ENCODE results near the gene MC1R. TPM values are rescaled to one million over a fixed set of nuclear protein-coding genes. Genes with fewer than 3 reads are reported as not detected.
A peak's percentile ranks its signal among the peaks of the same experiment; 100 is the strongest.

MC1R gene
- polyA plus RNA-seq, 4 donors = 3.4 to 8.3 (median 4.7) TPM

- no peak overlapping the region for H3K27ac ChIP-seq (ENCODE audit: low read depth in 1 of 3, low read length in 2 of 3)
- peaks cover 0 to 66% (median 0%) of the 10 kb centered on the region in 3 donors for H3K36me3 ChIP-seq (ENCODE audit: control insufficient read depth in 3 of 3, insufficient read depth in 2 of 3, low read depth in 1 of 3, low read length in 3 of 3)
- FAIRE-seq (no peak), DNase-seq (no peak)
- 88 to 93% (median 89%) methylated on average over 15 of the region's 15 CpGs for WGBS, 3 donors
- H3K4me3 ChIP-seq (ENCODE audit: low read depth in 1 of 3, low read length in 3 of 3) = no peak overlapping the region
- no peaks in the 10 kb centered on the region for H3K4me1 ChIP-seq (ENCODE audit: control insufficient read depth in 3 of 3, insufficient read depth in 2 of 3, low read depth in 1 of 3, low read length in 2 of 3)
- H3K27me3 ChIP-seq (ENCODE audit: control insufficient read depth in 3 of 3, insufficient read depth in 3 of 3, low read length in 3 of 3) = no peaks in the 10 kb centered on the region
- no peaks in the 10 kb centered on the region for H3K9me3 ChIP-seq (ENCODE audit: control insufficient read depth in 2 of 2, insufficient read depth in 1 of 2, low read depth in 1 of 2, low read length in 1 of 2)
Observed at GRCh38 chr16:89955001-89955685, 36.5 kb downstream of the MC1R start.

DNA sequence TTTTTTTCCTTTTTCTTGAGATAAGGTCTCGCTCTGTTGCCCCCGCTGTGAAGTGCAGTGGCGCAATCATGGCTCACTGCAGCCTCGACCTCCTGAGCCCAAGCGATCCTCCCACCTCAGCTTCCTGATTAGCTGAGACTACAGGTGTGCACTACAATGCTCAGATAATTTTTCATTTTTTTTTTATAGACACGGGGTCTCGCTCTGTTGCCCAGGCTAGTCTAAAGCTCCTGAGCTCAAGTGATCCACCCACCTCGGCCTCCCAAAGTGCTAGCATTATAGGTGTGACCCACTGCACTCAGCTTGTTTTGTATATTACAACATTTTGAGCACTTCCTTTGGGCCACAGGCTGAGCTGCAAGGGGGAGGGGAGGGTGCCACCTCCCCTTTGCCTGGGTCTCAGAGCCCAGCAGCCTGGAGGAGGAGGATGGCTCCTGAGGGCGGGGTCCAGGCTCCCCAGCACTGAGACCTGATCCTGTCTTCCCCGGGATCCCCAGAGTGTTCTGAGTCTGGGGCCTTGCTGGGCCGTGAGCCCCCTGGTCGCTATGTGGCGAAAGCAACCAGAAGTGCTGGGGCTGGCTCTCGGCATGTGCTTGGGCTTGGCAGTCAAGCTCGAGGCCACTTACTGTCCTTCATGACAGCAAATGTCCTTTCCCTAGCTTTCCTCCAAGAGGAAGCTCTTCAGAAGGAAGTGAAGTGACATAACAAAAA, 38.0 kb downstream of the MC1R start:
- H3K9me3 ChIP-seq (ENCODE audit: control insufficient read depth in 2 of 2, insufficient read depth in 1 of 2, low read depth in 1 of 2, low read length in 1 of 2) = no peaks in the 10 kb centered on the region
- no peak overlapping the region for H3K27ac ChIP-seq (ENCODE audit: low read depth in 1 of 3, low read length in 2 of 3)
- no peaks in the 10 kb centered on the region for H3K4me1 ChIP-seq (ENCODE audit: control insufficient read depth in 3 of 3, insufficient read depth in 2 of 3, low read depth in 1 of 3, low read length in 2 of 3)
- no peak overlapping the region for H3K4me3 ChIP-seq (ENCODE audit: low read depth in 1 of 3, low read length in 3 of 3)
- 88 to 94% (median 91%) methylated on average over 15 of the region's 15 CpGs for WGBS, 3 donors
- no peaks in the 10 kb centered on the region for H3K27me3 ChIP-seq (ENCODE audit: control insufficient read depth in 3 of 3, insufficient read depth in 3 of 3, low read length in 3 of 3)
- FAIRE-seq (no peak), DNase-seq (no peak)
- peaks cover 0 to 81% (median 0%) of the 10 kb centered on the region in 3 donors for H3K36me3 ChIP-seq (ENCODE audit: control insufficient read depth in 3 of 3, insufficient read depth in 2 of 3, low read depth in 1 of 3, low read length in 3 of 3)

GRCh38 chr16:89957216-89957785, 38.6 kb downstream of the MC1R start:
- no peak overlapping the region for H3K4me3 ChIP-seq (ENCODE audit: low read depth in 1 of 3, low read length in 3 of 3)
- no peak for DNase-seq
- no peaks in the 10 kb centered on the region for H3K4me1 ChIP-seq (ENCODE audit: control insufficient read depth in 3 of 3, insufficient read depth in 2 of 3, low read depth in 1 of 3, low read length in 2 of 3)
- no peaks in the 10 kb centered on the region for H3K27me3 ChIP-seq (ENCODE audit: control insufficient read depth in 3 of 3, insufficient read depth in 3 of 3, low read length in 3 of 3)
- no peaks in the 10 kb centered on the region for H3K9me3 ChIP-seq (ENCODE audit: control insufficient read depth in 2 of 2, insufficient read depth in 1 of 2, low read depth in 1 of 2, low read length in 1 of 2)
- FAIRE-seq = no peak
- 91 to 95% (median 95%) methylated on average over 21 to 23 of the region's 23 CpGs for WGBS, 3 donors
- no peak overlapping the region for H3K27ac ChIP-seq (ENCODE audit: low read depth in 1 of 3, low read length in 2 of 3)
- H3K36me3 ChIP-seq (ENCODE audit: control insufficient read depth in 3 of 3, insufficient read depth in 2 of 3, low read depth in 1 of 3, low read length in 3 of 3) = peaks cover 0 to 86% (median 0%) of the 10 kb centered on the region in 3 donors

DNA sequence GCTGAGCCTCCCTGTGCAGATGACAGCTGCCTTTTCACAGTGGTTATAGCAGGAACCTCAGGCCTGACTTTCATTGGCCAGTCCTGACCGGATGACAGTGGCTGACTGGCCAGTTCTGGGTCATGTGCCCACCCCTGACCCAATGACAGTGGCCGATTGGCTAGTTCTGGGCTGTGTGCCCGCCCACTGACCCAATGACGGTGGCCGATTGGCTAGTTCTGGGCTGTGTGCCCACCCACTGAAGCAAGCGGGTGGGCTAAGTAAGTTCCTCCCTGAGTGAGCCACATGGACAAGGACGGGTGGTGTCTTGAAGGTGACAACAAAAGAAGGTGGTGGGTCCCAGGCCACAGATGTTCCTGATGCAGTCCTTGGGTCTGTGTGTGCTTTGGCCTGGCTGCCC, 39.4 kb downstream of the MC1R start:
- no peaks in the 10 kb centered on the region for H3K27me3 ChIP-seq (ENCODE audit: control insufficient read depth in 3 of 3, insufficient read depth in 3 of 3, low read length in 3 of 3)
- no peak for FAIRE-seq
- no peak overlapping the region for H3K4me3 ChIP-seq (ENCODE audit: low read depth in 1 of 3, low read length in 3 of 3)
- no peaks in the 10 kb centered on the region for H3K9me3 ChIP-seq (ENCODE audit: control insufficient read depth in 2 of 2, insufficient read depth in 1 of 2, low read depth in 1 of 2, low read length in 1 of 2)
- 92 to 98% (median 96%) methylated on average over 7 of the region's 7 CpGs for WGBS, 3 donors
- H3K4me1 ChIP-seq (ENCODE audit: control insufficient read depth in 3 of 3, insufficient read depth in 2 of 3, low read depth in 1 of 3, low read length in 2 of 3) = no peaks in the 10 kb centered on the region
- H3K27ac ChIP-seq (ENCODE audit: low read depth in 1 of 3, low read length in 2 of 3) = no peak overlapping the region
- H3K36me3 ChIP-seq (ENCODE audit: control insufficient read depth in 3 of 3, insufficient read depth in 2 of 3, low read depth in 1 of 3, low read length in 3 of 3) = peaks cover 0 to 87% (median 0%) of the 10 kb centered on the region in 3 donors
- no peak for DNase-seq

DNA sequence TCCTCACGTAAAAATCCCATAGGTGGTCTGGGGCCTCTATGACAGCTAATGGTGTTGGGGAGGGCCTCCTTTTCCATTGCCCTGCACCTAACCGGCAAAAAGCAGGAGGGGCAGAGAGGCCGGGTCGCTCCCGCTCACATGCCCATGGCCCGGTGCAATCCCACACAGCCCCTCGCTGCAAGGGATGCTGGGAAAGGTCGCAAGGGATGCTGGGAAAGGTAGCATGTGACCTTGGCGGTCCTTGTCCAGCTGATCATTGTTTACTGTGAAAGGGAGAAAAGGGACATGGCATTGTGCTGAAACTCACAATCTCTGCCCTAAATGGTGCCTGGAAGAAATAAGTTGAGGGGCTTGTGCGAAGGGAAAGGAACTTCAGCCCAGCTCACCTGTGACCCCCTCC, 39.9 kb downstream of the MC1R start:
- Histone ChIP-seq H3K27ac (ENCODE audit: low read depth in 1 of 3, low read length in 2 of 3) (no peak overlapping the region), H3K4me1 (ENCODE audit: control insufficient read depth in 3 of 3, insufficient read depth in 2 of 3, low read depth in 1 of 3, low read length in 2 of 3) (no peaks in the 10 kb centered on the region), H3K4me3 (ENCODE audit: low read depth in 1 of 3, low read length in 3 of 3) (no peak overlapping the region), H3K36me3 (ENCODE audit: control insufficient read depth in 3 of 3, insufficient read depth in 2 of 3, low read depth in 1 of 3, low read length in 3 of 3) (peaks cover 0 to 87% (median 0%) of the 10 kb centered on the region in 3 donors), H3K27me3 (ENCODE audit: control insufficient read depth in 3 of 3, insufficient read depth in 3 of 3, low read length in 3 of 3) (no peaks in the 10 kb centered on the region), H3K9me3 (ENCODE audit: control insufficient read depth in 2 of 2, insufficient read depth in 1 of 2, low read depth in 1 of 2, low read length in 1 of 2) (no peaks in the 10 kb centered on the region)
- 96 to 98% (median 98%) methylated on average over 10 of the region's 10 CpGs for WGBS, 3 donors
- DNase-seq (no peak), FAIRE-seq (no peak)

DNA sequence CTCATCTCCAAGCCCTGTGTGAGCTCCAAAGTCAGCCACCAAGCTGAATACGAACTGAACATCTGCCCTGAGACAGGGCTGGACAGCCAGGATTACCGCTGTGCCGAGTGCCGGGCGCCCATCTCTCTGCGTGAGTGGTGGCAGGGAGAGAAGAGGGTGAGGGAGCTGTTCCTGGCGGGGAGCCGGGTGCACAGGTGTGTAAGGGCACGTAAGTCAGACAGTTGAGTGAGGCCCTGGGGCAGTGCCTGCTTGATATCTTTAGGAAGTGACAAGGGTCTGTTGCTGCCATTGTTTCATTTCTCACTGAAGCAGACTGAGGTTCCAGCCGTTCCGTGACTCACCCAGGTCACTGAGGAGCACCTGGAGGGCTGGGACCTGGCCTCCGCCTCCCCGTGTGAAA, 42.3 kb downstream of the MC1R start:
- FAIRE-seq = no peak
- WGBS, 3 donors = 68 to 95% (median 69%) methylated on average over 13 of the region's 13 CpGs
- peaks cover 0 to 82% (median 2%) of the 10 kb centered on the region in 3 donors for H3K36me3 ChIP-seq (ENCODE audit: control insufficient read depth in 3 of 3, insufficient read depth in 2 of 3, low read depth in 1 of 3, low read length in 3 of 3)
- peak in 1 of 2 donors; percentile 82 for DNase-seq
- H3K9me3 ChIP-seq (ENCODE audit: control insufficient read depth in 2 of 2, insufficient read depth in 1 of 2, low read depth in 1 of 2, low read length in 1 of 2) = no peaks in the 10 kb centered on the region
- no peaks in the 10 kb centered on the region for H3K27me3 ChIP-seq (ENCODE audit: control insufficient read depth in 3 of 3, insufficient read depth in 3 of 3, low read length in 3 of 3)
- H3K4me1 ChIP-seq (ENCODE audit: control insufficient read depth in 3 of 3, insufficient read depth in 2 of 3, low read depth in 1 of 3, low read length in 2 of 3) = no peaks in the 10 kb centered on the region
- no peak overlapping the region for H3K4me3 ChIP-seq (ENCODE audit: low read depth in 1 of 3, low read length in 3 of 3)
- H3K27ac ChIP-seq (ENCODE audit: low read depth in 1 of 3, low read length in 2 of 3) = no peak overlapping the region

- FAIRE-seq (no peak), DNase-seq (no peak)
- Histone ChIP-seq H3K4me3 (ENCODE audit: low read depth in 1 of 3, low read length in 3 of 3) (no peak overlapping the region), H3K4me1 (ENCODE audit: control insufficient read depth in 3 of 3, insufficient read depth in 2 of 3, low read depth in 1 of 3, low read length in 2 of 3) (no peaks in the 10 kb centered on the region), H3K27me3 (ENCODE audit: control insufficient read depth in 3 of 3, insufficient read depth in 3 of 3, low read length in 3 of 3) (no peaks in the 10 kb centered on the region), H3K9me3 (ENCODE audit: control insufficient read depth in 2 of 2, insufficient read depth in 1 of 2, low read depth in 1 of 2, low read length in 1 of 2) (no peaks in the 10 kb centered on the region), H3K36me3 (ENCODE audit: control insufficient read depth in 3 of 3, insufficient read depth in 2 of 3, low read depth in 1 of 3, low read length in 3 of 3) (peaks cover 0 to 82% (median 2%) of the 10 kb centered on the region in 3 donors), H3K27ac (ENCODE audit: low read depth in 1 of 3, low read length in 2 of 3) (no peak overlapping the region)
- 66 to 95% (median 69%) methylated on average over 19 to 23 of the region's 23 CpGs for WGBS, 3 donors
Observed at GRCh38 chr16:89961920-89962319, 43.3 kb downstream of the MC1R start.

DNA sequence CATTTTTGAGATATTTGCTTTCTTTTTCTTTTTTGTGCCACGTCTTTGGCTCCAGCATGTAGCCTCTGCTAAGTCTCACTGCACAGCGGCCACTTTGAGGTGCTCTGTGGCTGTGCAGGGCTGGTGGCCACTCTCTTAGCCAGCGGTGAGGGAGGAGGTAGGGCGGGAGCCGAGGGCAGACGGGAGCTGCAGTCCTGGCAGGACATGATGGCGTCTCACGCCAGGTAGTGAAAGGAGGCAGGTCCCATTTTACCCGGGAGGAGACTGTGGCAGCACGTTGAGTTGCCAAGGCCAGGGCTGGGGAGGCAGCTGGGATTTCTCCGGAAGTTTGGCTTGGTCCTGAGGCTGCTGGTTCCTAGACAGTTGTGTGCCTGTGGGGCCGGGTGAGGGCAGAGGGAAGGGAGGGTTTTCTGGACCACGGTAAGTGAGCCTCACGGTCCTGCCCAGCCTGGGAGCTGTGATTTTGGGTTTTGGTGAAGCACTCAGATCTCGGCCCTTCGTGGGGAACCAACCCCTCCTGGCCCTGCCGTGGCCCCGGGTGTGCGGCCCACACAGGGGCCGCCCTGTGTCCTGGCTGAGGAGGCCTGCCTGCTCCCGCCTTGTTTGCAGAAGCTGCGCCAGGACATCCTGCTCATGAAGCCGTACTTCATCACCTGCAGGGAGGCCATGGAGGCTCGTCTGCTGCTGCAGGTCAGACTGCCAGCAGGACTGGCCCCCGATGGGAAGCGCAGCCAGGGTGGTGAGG, 44.3 kb downstream of the MC1R start:
- WGBS, 3 donors = 86 to 91% (median 87%) methylated on average over 26 of the region's 26 CpGs
- Histone ChIP-seq H3K9me3 (ENCODE audit: control insufficient read depth in 2 of 2, insufficient read depth in 1 of 2, low read depth in 1 of 2, low read length in 1 of 2) (no peaks in the 10 kb centered on the region), H3K27me3 (ENCODE audit: control insufficient read depth in 3 of 3, insufficient read depth in 3 of 3, low read length in 3 of 3) (no peaks in the 10 kb centered on the region), H3K4me1 (ENCODE audit: control insufficient read depth in 3 of 3, insufficient read depth in 2 of 3, low read depth in 1 of 3, low read length in 2 of 3) (no peaks in the 10 kb centered on the region), H3K4me3 (ENCODE audit: low read depth in 1 of 3, low read length in 3 of 3) (no peak overlapping the region), H3K36me3 (ENCODE audit: control insufficient read depth in 3 of 3, insufficient read depth in 2 of 3, low read depth in 1 of 3, low read length in 3 of 3) (peaks cover 0 to 74% (median 2%) of the 10 kb centered on the region in 3 donors), H3K27ac (ENCODE audit: low read depth in 1 of 3, low read length in 2 of 3) (no peak overlapping the region)
- no peak for FAIRE-seq
- DNase-seq = no peak

Measured in small intestine (tissue), 7 donors.